GM19397 (cell line): Measurements from ENCODE around the gene MYF5.

Source experiments
- ATAC-seq: cut with Tn5 transposase; IDR thresholded peaks from one replicate; pipeline ENCODE4 v1.9.1; 2021; ENCODE audit warnings: mild to moderate bottlenecking, moderate library complexity; ENCODE audit not compliant: unreplicated experiment

Gene MYF5

GRCh38 chr12:80707126-80707829, 9.4 kb upstream of the MYF5 start, which contains the start of gene MYF6:
Gene MYF6, plus strand, starts transcription at chr12:80707634. Its CDS starts 86 bp downstream, at chr12:80707720.
- no peak for ATAC-seq

- ATAC-seq: no peak
Observed at GRCh38 chr12:80707830-80708258, 8.9 kb upstream of the MYF5 start.

GRCh38 chr12:80708259-80708974, 8.3 kb upstream of the MYF5 start:
- ATAC-seq: no peak

GRCh38 chr12:80708975-80709328, 7.8 kb upstream of the MYF5 start:
- ATAC-seq: no peak

- ATAC-seq: peak; percentile 54
Observed at GRCh38 chr12:80709811-80710726, 6.6 kb upstream of the MYF5 start.

- peak; percentile 14 for ATAC-seq
Observed at GRCh38 chr12:80710727-80711449, 5.8 kb upstream of the MYF5 start.

- ATAC-seq: no peak
Observed at GRCh38 chr12:80711866-80712265, 4.8 kb upstream of the MYF5 start.

GRCh38 chr12:80712866-80713265, 3.8 kb upstream of the MYF5 start:
- no peak for ATAC-seq

GRCh38 chr12:80713419-80713818, 3.3 kb upstream of the MYF5 start:
- no peak for ATAC-seq

- ATAC-seq: no peak
Observed at GRCh38 chr12:80714055-80714454, 2.7 kb upstream of the MYF5 start.

GRCh38 chr12:80714846-80715245, 1.9 kb upstream of the MYF5 start:
- ATAC-seq: no peak

GRCh38 chr12:80715713-80716249, 931 bp upstream of the MYF5 start:
- ATAC-seq: no peak

- no peak for ATAC-seq
Observed at GRCh38 chr12:80717856-80718255, 1.1 kb downstream of the MYF5 start.

GRCh38 chr12:80720516-80720915, 3.8 kb downstream of the MYF5 start:
- no peak for ATAC-seq

GRCh38 chr12:80721326-80721725, 4.6 kb downstream of the MYF5 start:
- ATAC-seq: no peak

- no peak for ATAC-seq
Observed at GRCh38 chr12:80745851-80746505, 29.3 kb downstream of the MYF5 start.

- ATAC-seq: no peak
Observed at GRCh38 chr12:80747800-80748199, 31.1 kb downstream of the MYF5 start.

GRCh38 chr12:80749456-80749855, 32.7 kb downstream of the MYF5 start:
- no peak for ATAC-seq

GRCh38 chr12:80752464-80752863, 35.8 kb downstream of the MYF5 start:
- ATAC-seq: no peak

GRCh38 chr12:80754274-80754673, 37.6 kb downstream of the MYF5 start:
- ATAC-seq: no peak
